Hepatocyte (in vitro differentiated cells): ENCODE measurements around the gene SLC39A11. TPM values are rescaled to one million over a fixed set of nuclear protein-coding genes. Genes with fewer than 3 reads are reported as not detected.

Experiments
- DNase-seq: peaks from one replicate; pipeline ENCODE4 v3.0.0-alpha.2; 2016; ENCODE audit warnings: low spot score
- H2AFZ ChIP-seq: fragments of 200-600 bp; sonication (generic); 2 replicates; pipeline ENCODE4 v1.6.0; 2016; ENCODE audit warnings: antibody characterized with exemption, mild to moderate bottlenecking
- H3K27ac ChIP-seq: fragments of 200-600 bp; sonication (generic); 2 replicates; pipeline ENCODE4 v1.5.1; 2016; ENCODE audit warnings: mild to moderate bottlenecking
- H3K27me3 ChIP-seq: fragments of 200-600 bp; sonication (generic); 2 replicates; pipeline ENCODE4 v1.6.1; 2016
- H3K36me3 ChIP-seq: fragments of 200-600 bp; sonication (generic); replicated peaks from 2 replicates; pipeline ENCODE4 v1.5.1; 2016; ENCODE audit warnings: low read depth; ENCODE audit not compliant: insufficient read depth
- H3K4me1 ChIP-seq: fragments of 200-600 bp; sonication (generic); 2 replicates; pipeline ENCODE4 v1.5.1; 2016; ENCODE audit warnings: mild to moderate bottlenecking, moderate library complexity; ENCODE audit not compliant: insufficient read depth
- H3K4me2 ChIP-seq: fragments of 200-600 bp; sonication (generic); 2 replicates; pipeline ENCODE4 v1.6.0; 2016
- H3K4me3 ChIP-seq: fragments of 200-600 bp; sonication (generic); 2 replicates; pipeline ENCODE4 v1.5.1; 2016; ENCODE audit warnings: mild to moderate bottlenecking
- H3K79me2 ChIP-seq: fragments of 200-600 bp; sonication (generic); 2 replicates; pipeline ENCODE4 v1.6.0; 2017; ENCODE audit warnings: mild to moderate bottlenecking
- H3K9me2 ChIP-seq: fragments of 200-600 bp; sonication (generic); replicated peaks from 2 replicates; pipeline ENCODE4 v1.6.0; 2017; ENCODE audit warnings: mild to moderate bottlenecking; ENCODE audit not compliant: insufficient read depth
- H3K9me3 ChIP-seq: fragments of 200-600 bp; sonication (generic); 2 replicates; pipeline ENCODE4 v1.5.1; 2016; ENCODE audit warnings: low read depth, mild to moderate bottlenecking
- H4K20me1 ChIP-seq: fragments of 200-600 bp; sonication (generic); 2 replicates; pipeline ENCODE4 v1.6.0; 2016; ENCODE audit warnings: mild to moderate bottlenecking; ENCODE audit not compliant: insufficient read depth, poor library complexity, severe bottlenecking
- EZH2 ChIP-seq: fragments of 200-600 bp; sonication (generic); IDR thresholded peaks from 2 replicates; pipeline ENCODE4 v1.6.1; 2016; ENCODE audit warnings: antibody characterized with exemption, mild to moderate bottlenecking, borderline replicate concordance
- EZH2phosphoT487 ChIP-seq: fragments of 200-600 bp; sonication (generic); IDR thresholded peaks from one replicate; pipeline ENCODE4 v1.6.1; 2018; ENCODE audit warnings: antibody characterized with exemption, mild to moderate bottlenecking, low read depth, moderate library complexity; ENCODE audit not compliant: unreplicated experiment, severe bottlenecking
- WGBS: methylation state at CpG from one replicate; pipeline ENCODE4 v1.1.6; 2016; ENCODE audit warnings: low lambda C conversion rate; ENCODE audit errors: missing lambda C conversion rate; 5-methylcytosine and 5-hydroxymethylcytosine counted together
- polyA plus RNA-seq: library from polyadenylated mRNA; unstranded; fragments of >200 nt; fragmentation: Nextera tagmentation; extraction: Ambion mirVana; gene quantifications from 2 replicates; pipeline ENCODE4 v1.2.1, GENCODE V29; 2016
- total RNA-seq: library from RNA; depleted of rRNA; stranded (reverse); fragments of >200 nt; gene quantifications from 2 replicates; pipeline ENCODE4 v1.2.3, GENCODE V29; 2014
- TF ChIP-seq, protein P1 (sequence below): fragments of 200-600 bp; sonication (generic); IDR thresholded peaks from 2 replicates; pipeline ENCODE4 v1.5.1; 2016; ENCODE audit warnings: antibody characterized with exemption, mild to moderate bottlenecking; ENCODE audit not compliant: poor library complexity

Gene SLC39A11
- total and polyA plus RNA-seq, 2 experiments from 2014 or later = 37.7 to 39.1 TPM

- H3K27me3 ChIP-seq = no peaks in the 10 kb centered on the region
- H2AFZ ChIP-seq = no peak overlapping the region
- H3K79me2 ChIP-seq = no peaks in the 10 kb centered on the region
- no peak for DNase-seq
- H4K20me1 ChIP-seq = no peaks in the 10 kb centered on the region
- H3K9me2 ChIP-seq = no peaks in the 10 kb centered on the region
- no peak overlapping the region for H3K27ac ChIP-seq
- no peak overlapping the region for H3K4me3 ChIP-seq
- no peaks in the 10 kb centered on the region for H3K9me3 ChIP-seq
- 96% methylated on average over 1 of the region's 1 CpG for WGBS
- peaks cover 3% of the 10 kb centered on the region for H3K4me1 ChIP-seq
- no peak overlapping the region for H3K4me2 ChIP-seq
- no peak for TF ChIP-seq EZH2
- TF ChIP-seq, protein P1, sequence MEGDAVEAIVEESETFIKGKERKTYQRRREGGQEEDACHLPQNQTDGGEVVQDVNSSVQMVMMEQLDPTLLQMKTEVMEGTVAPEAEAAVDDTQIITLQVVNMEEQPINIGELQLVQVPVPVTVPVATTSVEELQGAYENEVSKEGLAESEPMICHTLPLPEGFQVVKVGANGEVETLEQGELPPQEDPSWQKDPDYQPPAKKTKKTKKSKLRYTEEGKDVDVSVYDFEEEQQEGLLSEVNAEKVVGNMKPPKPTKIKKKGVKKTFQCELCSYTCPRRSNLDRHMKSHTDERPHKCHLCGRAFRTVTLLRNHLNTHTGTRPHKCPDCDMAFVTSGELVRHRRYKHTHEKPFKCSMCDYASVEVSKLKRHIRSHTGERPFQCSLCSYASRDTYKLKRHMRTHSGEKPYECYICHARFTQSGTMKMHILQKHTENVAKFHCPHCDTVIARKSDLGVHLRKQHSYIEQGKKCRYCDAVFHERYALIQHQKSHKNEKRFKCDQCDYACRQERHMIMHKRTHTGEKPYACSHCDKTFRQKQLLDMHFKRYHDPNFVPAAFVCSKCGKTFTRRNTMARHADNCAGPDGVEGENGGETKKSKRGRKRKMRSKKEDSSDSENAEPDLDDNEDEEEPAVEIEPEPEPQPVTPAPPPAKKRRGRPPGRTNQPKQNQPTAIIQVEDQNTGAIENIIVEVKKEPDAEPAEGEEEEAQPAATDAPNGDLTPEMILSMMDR = no peak
- no peak for TF ChIP-seq EZH2phosphoT487
- H3K36me3 ChIP-seq = no peaks in the 10 kb centered on the region
These were observed 372.0 kb downstream of the SLC39A11 start for GRCh38 chr17:72720494-72720825.

GRCh38 chr17:72719578-72720493, 372.7 kb downstream of the SLC39A11 start:
- H3K27ac ChIP-seq = no peak overlapping the region
- no peak overlapping the region for H3K4me2 ChIP-seq
- TF ChIP-seq, protein P1 = no peak
- TF ChIP-seq EZH2 (no peak), EZH2phosphoT487 (no peak)
- H3K4me1 ChIP-seq = peaks cover 3% of the 10 kb centered on the region
- WGBS = 81% methylated on average over 25 of the region's 25 CpGs
- H4K20me1 ChIP-seq = no peaks in the 10 kb centered on the region
- H3K36me3 ChIP-seq = no peaks in the 10 kb centered on the region
- no peaks in the 10 kb centered on the region for H3K9me2 ChIP-seq
- DNase-seq = no peak
- no peak overlapping the region for H3K4me3 ChIP-seq
- no peak overlapping the region for H2AFZ ChIP-seq
- H3K27me3 ChIP-seq = no peaks in the 10 kb centered on the region
- no peaks in the 10 kb centered on the region for H3K9me3 ChIP-seq
- no peaks in the 10 kb centered on the region for H3K79me2 ChIP-seq

DNA sequence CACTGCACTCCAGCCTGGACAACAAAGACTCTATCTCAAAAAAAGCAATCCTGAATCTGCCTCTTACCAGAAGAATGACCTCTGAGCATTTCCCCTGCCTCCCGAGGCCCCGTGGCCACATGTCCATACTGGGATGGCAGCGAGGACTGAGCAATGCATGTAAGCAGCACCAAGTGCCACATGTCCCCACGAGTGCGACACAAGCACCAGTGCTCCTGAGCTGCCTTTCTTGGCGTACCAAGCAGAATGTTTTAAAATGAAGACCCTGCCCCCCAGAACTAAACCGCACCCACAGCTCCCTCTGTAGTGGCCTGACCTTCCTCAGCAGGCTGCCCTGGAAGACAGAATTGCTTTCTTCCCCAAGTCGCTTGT, 373.3 kb downstream of the SLC39A11 start:
- WGBS = 89% methylated on average over 8 of the region's 8 CpGs

DNA sequence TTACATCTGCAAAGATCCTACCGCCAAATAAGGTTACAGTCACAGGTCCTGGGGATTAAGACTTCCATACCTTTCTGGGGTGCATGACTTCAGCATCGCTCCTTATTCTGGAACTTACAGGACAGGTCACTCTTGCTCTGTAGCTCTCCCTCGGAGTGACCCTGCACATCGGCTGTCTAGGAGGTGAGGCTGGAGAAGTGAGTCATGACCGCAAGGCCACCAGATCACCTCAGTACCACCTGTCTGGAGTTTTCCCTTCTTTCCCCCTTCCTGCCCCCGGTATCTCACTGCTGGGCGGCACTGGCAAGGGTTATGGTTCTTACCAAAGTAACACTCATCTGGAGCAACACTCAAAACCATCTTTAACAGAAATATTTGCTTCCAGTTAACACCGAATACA, 374.8 kb downstream of the SLC39A11 start:
- Histone ChIP-seq H3K9me2 (no peaks in the 10 kb centered on the region), H3K36me3 (no peaks in the 10 kb centered on the region), H2AFZ (no peak overlapping the region), H3K4me3 (no peak overlapping the region), H4K20me1 (no peaks in the 10 kb centered on the region), H3K4me2 (no peak overlapping the region), H3K4me1 (peaks cover 3% of the 10 kb centered on the region), H3K27ac (no peak overlapping the region), H3K9me3 (no peaks in the 10 kb centered on the region), H3K79me2 (no peaks in the 10 kb centered on the region), H3K27me3 (no peaks in the 10 kb centered on the region)
- DNase-seq = no peak
- TF ChIP-seq, protein P1 = no peak
- no peak for TF ChIP-seq EZH2phosphoT487
- 94% methylated on average over 8 of the region's 8 CpGs for WGBS

More for the DNA sequence above, 373.3 kb downstream of the SLC39A11 start:
- Histone ChIP-seq H3K4me3 (no peak overlapping the region), H3K4me2 (no peak overlapping the region), H3K27me3 (no peaks in the 10 kb centered on the region), H3K27ac (no peak overlapping the region), H4K20me1 (no peaks in the 10 kb centered on the region), H3K9me3 (no peaks in the 10 kb centered on the region), H3K79me2 (no peaks in the 10 kb centered on the region), H2AFZ (no peak overlapping the region), H3K4me1 (peaks cover 3% of the 10 kb centered on the region), H3K36me3 (no peaks in the 10 kb centered on the region), H3K9me2 (no peaks in the 10 kb centered on the region)
- TF ChIP-seq EZH2phosphoT487 = no peak
- no peak for DNase-seq
